T-helper 17 cell (primary cell): ENCODE data around the gene SCUBE1. TPM values are rescaled to one million over a fixed set of nuclear protein-coding genes. Genes with fewer than 3 reads are reported as not detected.

ENCODE experiments used
- ATAC-seq: fragments of 150-1000 bp; cut with Tn5 transposase; 2 replicates; pipeline ENCODE4 v1.10.0; 2021; ENCODE audit warnings: mild to moderate bottlenecking, moderate library complexity
- DNase-seq, 3 donors: peaks; one replicate each; pipeline versions ENCODE4 v3.0.0 to v3.0.0-alpha.2; 2020 to 2021
- H3K9me3 ChIP-seq: one replicate; pipeline ENCODE4 v1.7.0; 2013; ENCODE audit warnings: low read length, mild to moderate bottlenecking; ENCODE audit not compliant: control insufficient read depth, poor library complexity, severe bottlenecking
- H3K27ac Mint-ChIP-seq: one replicate; pipeline ENCODE4 v1.8.0; 2022; ENCODE audit warnings: mild to moderate bottlenecking, moderate library complexity, mixed read lengths
- H3K27me3 Mint-ChIP-seq: one replicate; pipeline ENCODE4 v1.8.0; 2022; ENCODE audit warnings: mixed read lengths
- H3K36me3 Mint-ChIP-seq: one replicate; pipeline ENCODE4 v1.8.0; 2022; ENCODE audit warnings: low read depth, mixed read lengths
- H3K4me1 Mint-ChIP-seq: one replicate; pipeline ENCODE4 v1.8.0; 2022; ENCODE audit warnings: mild to moderate bottlenecking, mixed read lengths
- H3K4me3 Mint-ChIP-seq: one replicate; pipeline ENCODE4 v1.8.0; 2022; ENCODE audit warnings: mild to moderate bottlenecking, moderate library complexity, mixed read lengths
- total RNA-seq, 4 donors: library from RNA in 2 of 4; stranded (reverse) in 2 of 4; gene quantifications; one replicate each; pipeline ENCODE4 v1.2.3 and lab custom pipeline; 2022 to 2026

SCUBE1 gene
- total RNA-seq, 2 donors from 2014 or later = not detected

DNA sequence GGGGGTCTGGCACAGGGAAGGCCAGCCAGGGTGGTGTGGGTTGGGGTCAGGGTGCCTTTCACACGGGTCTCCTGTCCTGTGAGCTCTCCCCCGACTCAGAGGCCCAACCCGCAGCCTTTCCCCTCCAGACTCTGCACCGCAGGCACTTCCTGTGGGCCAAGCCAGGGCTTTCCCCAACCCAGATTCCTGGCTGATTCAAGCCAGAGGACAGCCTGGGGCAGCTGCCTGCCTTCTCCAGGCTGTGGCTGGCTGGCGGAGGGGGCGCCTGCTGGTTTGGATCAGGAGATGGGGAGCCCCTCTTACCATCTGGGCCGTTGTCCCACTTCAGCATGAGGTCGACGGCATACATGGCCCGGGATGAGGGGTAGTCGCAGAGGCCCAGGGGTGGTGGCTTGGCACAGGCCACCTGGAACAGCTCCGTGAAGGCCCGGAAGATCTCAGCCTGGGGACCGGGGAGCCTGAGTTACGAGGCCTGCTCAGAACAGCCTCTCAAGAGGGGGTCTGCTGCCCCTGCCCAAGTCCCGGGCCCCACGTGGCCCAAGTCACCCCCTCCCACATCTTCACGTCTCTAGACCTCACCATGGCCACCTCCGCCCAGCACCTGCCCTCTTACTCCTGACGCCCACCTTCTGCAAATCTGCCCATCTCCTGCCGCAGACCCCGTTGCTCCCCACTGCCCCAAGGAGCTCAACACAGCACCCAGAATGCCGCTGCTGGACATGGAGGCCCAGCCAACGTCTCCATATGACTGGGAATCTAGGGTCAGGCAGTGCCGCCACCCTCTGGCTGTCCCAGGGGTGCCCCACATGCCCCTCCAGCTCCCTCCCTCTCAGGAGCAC is 174.5 kb downstream of the SCUBE1 start:
- ATAC-seq (no peak), DNase-seq (no peak)
- no peak overlapping the region for H3K4me3 Mint-ChIP-seq
- peaks cover 21% of the 10 kb centered on the region for H3K4me1 Mint-ChIP-seq
- peak overlapping the region; percentile 32 for H3K27ac Mint-ChIP-seq
- H3K9me3 ChIP-seq = no peaks in the 10 kb centered on the region
- no peaks in the 10 kb centered on the region for H3K27me3 Mint-ChIP-seq
- no peaks in the 10 kb centered on the region for H3K36me3 Mint-ChIP-seq

DNA sequence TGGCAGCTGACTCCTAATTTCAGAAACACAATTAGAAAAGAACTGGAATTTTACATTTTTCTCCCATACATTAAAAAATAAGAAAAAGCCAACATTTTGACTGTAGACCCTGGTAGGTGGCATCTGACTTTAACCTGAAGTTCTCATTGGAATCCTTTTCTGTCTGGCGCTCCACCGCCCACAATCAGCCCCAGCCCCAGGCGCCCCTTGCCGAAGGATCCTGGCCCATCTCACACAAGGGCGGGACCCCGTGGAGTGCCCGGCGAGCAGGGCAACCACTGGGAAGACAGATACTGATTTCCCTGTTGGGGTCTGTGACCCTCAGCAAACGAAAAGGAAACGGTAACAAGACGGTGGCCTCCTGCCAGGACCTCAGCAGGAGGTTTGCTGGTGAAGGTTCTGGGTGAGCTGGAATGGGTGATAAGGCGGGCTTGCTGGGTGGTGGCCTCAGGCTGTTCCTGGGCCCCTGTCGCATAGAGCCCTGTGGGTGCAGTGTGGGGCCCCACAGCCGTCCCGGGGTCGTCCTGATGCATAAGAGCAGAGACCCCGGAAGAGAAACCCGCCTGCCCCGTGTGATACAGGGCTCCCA is 176.1 kb downstream of the SCUBE1 start:
- H3K27ac Mint-ChIP-seq = no peak overlapping the region
- H3K4me1 Mint-ChIP-seq = peaks cover 18% of the 10 kb centered on the region
- H3K27me3 Mint-ChIP-seq = no peaks in the 10 kb centered on the region
- H3K4me3 Mint-ChIP-seq = no peak overlapping the region
- no peaks in the 10 kb centered on the region for H3K9me3 ChIP-seq
- ATAC-seq = no peak
- no peak for DNase-seq
- H3K36me3 Mint-ChIP-seq = no peaks in the 10 kb centered on the region

DNA sequence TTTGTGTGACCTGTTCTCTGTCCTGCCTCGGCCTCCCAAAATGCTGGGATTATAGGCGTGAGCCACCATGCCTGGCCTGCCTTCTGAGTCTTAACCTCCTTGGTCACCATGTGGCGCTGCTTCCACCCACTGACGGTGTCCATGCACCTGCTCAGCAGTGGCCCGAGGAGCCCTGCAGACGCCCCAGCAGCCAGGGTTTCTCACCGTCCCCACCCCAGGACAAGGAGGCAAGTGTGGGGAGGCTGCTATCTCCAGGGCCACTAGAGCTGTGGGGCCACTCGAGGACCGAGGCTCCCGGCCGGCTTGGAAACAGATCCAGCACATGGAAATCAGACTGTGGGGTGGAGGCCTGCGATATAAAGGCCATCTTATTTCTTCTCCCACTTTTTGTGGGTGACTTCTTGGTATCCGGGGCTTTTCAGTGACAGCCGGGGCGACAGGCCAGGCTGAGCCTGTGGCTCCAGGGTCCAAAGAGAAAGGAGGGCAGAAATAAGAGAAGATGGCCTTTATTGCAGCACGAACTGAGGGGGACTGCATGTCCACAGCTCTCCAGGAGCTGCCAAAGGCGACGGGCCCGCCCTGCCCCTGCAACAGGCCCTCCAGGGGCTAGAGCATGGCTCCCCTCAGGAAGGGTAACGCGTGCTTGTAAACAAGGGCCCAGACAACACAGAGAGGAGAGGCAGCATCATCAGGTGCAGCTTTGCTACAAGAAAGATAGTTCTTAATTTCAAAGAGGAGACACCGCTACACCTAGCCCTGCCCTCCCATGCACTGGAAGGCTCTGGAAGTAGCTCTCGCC is 176.8 kb downstream of the SCUBE1 start:
- Mint-ChIP-seq H3K27ac (peak overlapping the region; percentile 11), H3K27me3 (no peaks in the 10 kb centered on the region), H3K36me3 (no peaks in the 10 kb centered on the region), H3K4me3 (no peak overlapping the region), H3K4me1 (peaks cover 18% of the 10 kb centered on the region)
- no peak for DNase-seq
- no peaks in the 10 kb centered on the region for H3K9me3 ChIP-seq
- ATAC-seq = no peak

DNA sequence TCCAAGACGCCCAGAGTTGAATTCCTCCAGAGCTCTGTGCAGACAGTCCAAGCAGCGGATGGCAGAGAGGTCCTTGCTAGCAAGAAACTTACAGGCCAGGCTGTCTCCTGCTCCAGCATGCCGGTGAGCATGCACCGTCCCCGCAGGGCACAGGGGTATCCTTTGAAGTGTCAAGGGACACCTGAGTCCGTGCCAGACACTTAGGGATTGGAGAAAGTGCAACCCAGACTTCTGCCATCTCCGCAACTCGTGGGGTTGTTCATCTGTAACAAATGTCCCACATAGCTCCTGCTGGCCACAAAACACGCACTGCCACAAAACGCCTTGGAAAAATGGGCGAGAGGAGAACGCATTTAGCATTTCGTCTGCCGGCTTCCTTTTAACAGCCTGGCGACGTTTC is 178.5 kb downstream of the SCUBE1 start:
- DNase-seq (no peak), ATAC-seq (no peak)
- peaks cover 17% of the 10 kb centered on the region for H3K4me1 Mint-ChIP-seq
- no peaks in the 10 kb centered on the region for H3K36me3 Mint-ChIP-seq
- H3K9me3 ChIP-seq = no peaks in the 10 kb centered on the region
- H3K27ac Mint-ChIP-seq = peak overlapping the region; percentile 57
- H3K4me3 Mint-ChIP-seq = no peak overlapping the region
- H3K27me3 Mint-ChIP-seq = no peaks in the 10 kb centered on the region

DNA sequence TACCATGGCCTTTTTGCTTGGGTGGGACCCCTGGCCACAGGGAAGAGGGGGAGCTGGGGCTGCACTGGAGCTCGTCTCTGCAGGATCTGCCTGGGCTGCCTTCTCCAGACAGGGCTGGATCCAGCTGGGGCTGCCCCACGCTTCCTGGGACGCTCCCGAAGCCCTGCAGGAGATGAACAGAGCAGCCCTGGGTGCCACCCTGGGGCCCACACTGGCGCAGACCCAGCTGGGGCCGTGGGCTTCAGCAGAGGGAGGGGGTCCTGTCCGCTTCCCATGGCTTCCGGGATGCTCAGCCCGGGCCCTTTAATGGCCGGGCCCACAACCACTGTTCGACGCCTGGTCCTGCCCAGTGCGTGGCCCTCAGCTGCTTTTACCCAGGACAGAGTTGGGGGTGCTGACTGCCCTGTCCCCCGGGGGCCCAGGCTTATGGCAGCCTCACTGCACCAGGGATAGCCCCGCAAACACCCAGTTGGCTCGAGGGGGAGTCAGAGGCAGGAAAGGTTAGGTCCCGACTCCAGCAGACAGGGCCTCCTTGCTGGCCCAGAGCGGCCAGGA is 179.9 kb downstream of the SCUBE1 start:
- H3K9me3 ChIP-seq = no peaks in the 10 kb centered on the region
- Mint-ChIP-seq H3K36me3 (no peaks in the 10 kb centered on the region), H3K27ac (no peak overlapping the region), H3K27me3 (no peaks in the 10 kb centered on the region), H3K4me1 (peaks cover 15% of the 10 kb centered on the region), H3K4me3 (no peak overlapping the region)
- DNase-seq = no peak
- no peak for ATAC-seq

DNA sequence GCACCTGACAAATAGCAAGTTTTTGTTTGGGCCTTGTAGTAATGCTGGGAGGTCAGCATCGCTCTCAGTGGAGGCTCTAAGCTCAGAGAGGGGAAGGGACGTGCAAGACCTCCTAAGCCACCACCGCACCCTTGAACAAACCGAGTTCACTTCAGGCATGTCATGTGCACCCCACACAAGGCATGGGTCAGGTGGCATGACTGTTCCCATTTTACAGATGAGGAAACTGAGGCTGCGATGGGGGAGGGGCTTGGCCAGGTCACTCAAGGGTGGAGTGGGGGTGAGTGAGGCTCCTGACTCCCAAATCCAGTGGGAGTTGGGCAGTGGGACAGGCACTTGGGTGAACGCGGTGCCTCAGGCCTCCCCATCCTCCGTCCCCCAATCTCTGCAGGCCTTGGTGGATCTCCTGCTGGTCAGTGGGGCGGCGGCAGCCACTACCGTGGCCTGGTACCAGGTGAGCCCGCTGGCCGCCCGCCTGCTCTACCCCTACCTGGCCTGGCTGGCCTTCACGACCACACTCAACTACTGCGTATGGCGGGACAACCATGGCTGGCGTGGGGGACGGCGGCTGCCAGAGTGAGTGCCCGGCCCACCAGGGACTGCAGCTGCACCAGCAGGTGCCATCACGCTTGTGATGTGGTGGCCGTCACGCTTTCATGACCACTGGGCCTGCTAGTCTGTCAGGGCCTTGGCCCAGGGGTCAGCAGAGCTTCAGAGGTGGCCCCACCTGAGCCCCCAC is 180.6 kb downstream of the SCUBE1 start:
- DNase-seq = no peak
- no peaks in the 10 kb centered on the region for H3K27me3 Mint-ChIP-seq
- no peaks in the 10 kb centered on the region for H3K9me3 ChIP-seq
- H3K36me3 Mint-ChIP-seq = no peaks in the 10 kb centered on the region
- no peak overlapping the region for H3K27ac Mint-ChIP-seq
- peaks cover 14% of the 10 kb centered on the region for H3K4me1 Mint-ChIP-seq
- no peak overlapping the region for H3K4me3 Mint-ChIP-seq
- ATAC-seq = no peak

DNA sequence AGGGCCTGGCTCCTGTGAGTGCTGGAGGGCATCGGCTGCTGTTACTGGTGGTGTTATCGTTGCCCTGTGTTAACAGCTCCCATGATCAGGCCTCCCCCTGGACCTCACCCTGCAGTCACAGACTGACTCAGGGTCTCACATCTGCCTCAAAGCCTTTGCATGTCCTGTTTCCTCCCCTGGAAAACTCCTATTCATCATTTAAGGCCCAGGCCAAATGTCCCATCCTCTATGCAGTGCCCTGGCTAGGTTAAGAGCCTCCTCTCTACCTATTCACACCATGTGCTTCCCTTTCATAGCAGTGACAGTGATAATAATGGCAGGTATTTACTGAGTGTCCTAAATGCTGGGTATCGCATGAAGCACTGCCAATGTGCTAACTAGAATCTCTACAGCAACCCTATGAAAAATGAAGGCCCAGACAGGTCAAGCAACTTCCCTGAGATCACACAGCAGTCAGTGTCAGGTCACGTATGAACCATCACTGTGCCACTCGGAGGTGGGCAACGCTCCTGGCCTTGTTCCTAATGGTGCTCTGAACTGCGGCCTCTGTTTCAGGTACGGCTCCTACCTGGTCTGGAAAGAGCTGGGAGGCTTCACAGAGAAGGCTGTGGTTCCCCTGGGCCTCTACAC is 182.6 kb downstream of the SCUBE1 start:
- no peaks in the 10 kb centered on the region for H3K27me3 Mint-ChIP-seq

DNA sequence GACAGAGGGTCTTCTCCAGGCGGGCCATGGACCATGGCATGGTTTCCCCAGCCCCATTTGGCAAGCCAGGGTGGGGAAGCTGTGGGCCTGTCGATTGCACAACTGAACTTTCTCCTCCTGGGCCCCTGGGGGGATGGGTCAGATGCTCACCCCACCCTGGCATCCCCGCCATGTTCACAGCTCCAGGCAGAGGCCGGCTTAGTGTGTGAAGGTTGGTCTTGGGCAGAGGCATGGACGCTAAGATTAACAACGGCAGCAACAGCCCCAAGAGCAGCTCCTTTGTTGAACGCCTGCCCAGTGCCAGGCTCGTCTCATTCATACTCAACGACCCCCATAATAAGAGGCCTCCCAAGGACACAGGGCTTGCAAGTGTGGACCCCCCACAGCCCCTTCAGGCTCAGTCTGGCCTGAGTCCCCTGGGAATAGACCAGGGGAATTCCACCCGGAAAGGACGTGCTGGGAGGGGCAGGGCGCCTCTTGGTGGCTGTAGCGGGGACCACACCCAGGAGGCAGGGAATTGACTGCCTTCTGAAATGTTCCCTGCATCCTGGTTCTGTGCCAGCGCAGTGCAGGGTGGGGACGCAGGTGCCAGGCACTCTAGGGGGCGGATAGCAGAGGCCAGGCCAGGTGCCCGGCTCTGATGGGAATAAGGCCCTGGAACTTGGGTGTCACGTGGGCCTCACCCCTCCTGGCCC is 183.5 kb downstream of the SCUBE1 start:
- H3K27ac Mint-ChIP-seq = no peak overlapping the region
- no peak for DNase-seq
- no peaks in the 10 kb centered on the region for H3K36me3 Mint-ChIP-seq
- no peaks in the 10 kb centered on the region for H3K9me3 ChIP-seq
- ATAC-seq = no peak
- no peak overlapping the region for H3K4me3 Mint-ChIP-seq
- peaks cover 16% of the 10 kb centered on the region for H3K4me1 Mint-ChIP-seq
- H3K27me3 Mint-ChIP-seq = no peaks in the 10 kb centered on the region

More for the DNA sequence above, 182.6 kb downstream of the SCUBE1 start:
- no peak overlapping the region for H3K27ac Mint-ChIP-seq
- DNase-seq = no peak
- no peaks in the 10 kb centered on the region for H3K9me3 ChIP-seq
- no peak overlapping the region for H3K4me3 Mint-ChIP-seq
- H3K4me1 Mint-ChIP-seq = peaks cover 14% of the 10 kb centered on the region
- ATAC-seq = no peak
- no peaks in the 10 kb centered on the region for H3K36me3 Mint-ChIP-seq

DNA sequence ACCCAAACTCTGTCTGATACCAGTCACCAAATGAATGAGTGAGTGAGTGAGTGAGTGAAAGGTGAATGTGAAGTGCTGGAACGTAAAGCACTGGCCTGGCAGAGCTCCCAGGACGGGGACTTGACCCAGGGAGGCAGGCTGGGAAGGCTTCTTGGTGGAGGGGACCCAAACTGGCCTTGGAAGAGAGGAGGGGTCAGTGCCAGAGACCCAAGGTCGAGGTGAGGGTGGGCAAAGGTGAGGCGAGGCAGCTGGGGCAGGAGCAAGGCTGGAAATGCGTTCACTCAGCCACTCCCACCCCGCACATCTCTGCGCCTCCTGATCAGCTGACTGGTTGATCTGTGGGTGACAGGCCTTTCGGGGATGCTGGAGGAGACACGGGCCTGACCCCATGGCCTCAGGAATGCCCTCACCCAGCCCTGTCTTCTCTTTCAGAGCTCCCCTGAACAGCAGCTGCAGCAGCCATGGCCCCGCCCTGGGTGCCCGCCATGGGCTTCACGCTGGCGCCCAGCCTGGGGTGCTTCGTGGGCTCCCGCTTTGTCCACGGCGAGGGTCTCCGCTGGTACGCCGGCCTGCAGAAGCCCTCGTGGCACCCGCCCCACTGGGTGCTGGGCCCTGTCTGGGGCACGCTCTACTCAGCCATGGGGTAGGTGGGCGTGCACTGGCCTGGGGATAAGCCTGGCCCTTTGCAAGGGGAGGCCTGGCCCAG is 184.2 kb downstream of the SCUBE1 start:
- H3K4me3 Mint-ChIP-seq = no peak overlapping the region
- H3K27me3 Mint-ChIP-seq = no peaks in the 10 kb centered on the region
- peak overlapping the region; percentile 19 for H3K27ac Mint-ChIP-seq
- no peaks in the 10 kb centered on the region for H3K9me3 ChIP-seq
- peaks cover 11% of the 10 kb centered on the region for H3K4me1 Mint-ChIP-seq
- no peaks in the 10 kb centered on the region for H3K36me3 Mint-ChIP-seq
- DNase-seq (no peak), ATAC-seq (no peak)

DNA sequence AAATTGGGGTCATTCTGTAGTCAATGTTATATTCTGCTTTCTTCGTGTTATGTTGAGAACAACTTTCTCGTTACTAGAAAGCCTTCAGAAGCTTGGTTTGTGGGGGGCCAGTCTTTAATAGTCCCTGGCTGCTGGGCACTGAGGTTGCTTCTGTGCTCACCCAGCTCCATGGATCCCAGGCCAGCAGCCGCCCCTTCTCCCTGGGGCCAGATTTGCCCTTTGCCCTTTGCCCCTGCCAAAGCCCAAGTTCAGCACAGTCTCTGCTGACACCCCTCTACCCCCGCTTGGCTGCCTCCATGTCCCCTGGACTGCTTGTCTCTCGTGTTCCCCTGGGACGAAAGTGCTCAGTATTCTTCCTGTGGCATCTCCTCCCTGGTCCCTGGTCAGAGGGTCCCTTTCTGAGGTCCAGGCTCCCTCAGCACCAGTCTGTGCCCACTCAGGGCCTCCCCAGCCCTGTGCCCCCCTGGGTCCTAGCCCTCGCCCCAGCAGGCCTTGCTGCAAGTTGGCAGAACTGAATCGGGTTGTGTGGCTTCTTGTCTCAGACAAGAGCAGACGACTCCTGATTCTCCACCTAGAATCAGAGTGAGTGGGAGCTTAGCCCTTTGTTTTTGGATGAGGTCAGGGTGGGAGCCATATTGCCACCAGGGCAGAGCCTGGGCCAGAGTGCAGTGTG is 185.2 kb downstream of the SCUBE1 start:
- Mint-ChIP-seq H3K4me1 (peaks cover 9% of the 10 kb centered on the region), H3K36me3 (no peaks in the 10 kb centered on the region), H3K27ac (peak overlapping the region; percentile 19), H3K27me3 (no peaks in the 10 kb centered on the region), H3K4me3 (no peak overlapping the region)
- DNase-seq = no peak
- no peaks in the 10 kb centered on the region for H3K9me3 ChIP-seq
- ATAC-seq = no peak

DNA sequence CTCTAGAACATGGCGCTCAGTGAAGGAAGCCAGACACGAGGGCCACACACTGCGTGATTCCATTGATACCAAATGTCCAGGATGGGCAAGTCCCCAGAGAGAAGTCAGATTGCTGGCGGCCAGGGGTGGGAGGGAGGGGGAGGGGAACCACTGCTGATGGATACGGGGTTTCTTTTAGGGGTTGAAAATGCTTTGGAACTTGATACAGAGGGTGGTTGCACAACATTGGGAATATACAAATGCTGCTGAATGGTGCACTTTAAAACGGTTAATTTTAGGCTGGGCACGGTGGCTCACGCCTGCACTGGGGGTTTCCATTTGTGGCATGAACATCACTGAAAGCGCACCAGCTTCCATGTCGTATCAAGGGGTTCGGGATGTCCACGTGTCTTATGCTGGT is 186.8 kb downstream of the SCUBE1 start:
- H3K36me3 Mint-ChIP-seq = no peaks in the 10 kb centered on the region
- no peak overlapping the region for H3K4me3 Mint-ChIP-seq
- no peak overlapping the region for H3K27ac Mint-ChIP-seq
- ATAC-seq = no peak
- DNase-seq = no peak
- H3K9me3 ChIP-seq = no peaks in the 10 kb centered on the region
- H3K27me3 Mint-ChIP-seq = no peaks in the 10 kb centered on the region
- H3K4me1 Mint-ChIP-seq = peaks cover 14% of the 10 kb centered on the region
